ENCODE results near the gene KLHL12. TPM values are rescaled to one million over a fixed set of nuclear protein-coding genes. Genes with fewer than 3 reads are reported as not detected.

The KLHL12 gene
- total RNA-seq, 5 donors from 2014 or later (not counting 1 experiment from before 2014, with no cell fraction given), result 18.8 to 22.7 (median 22.0) TPM

DNA sequence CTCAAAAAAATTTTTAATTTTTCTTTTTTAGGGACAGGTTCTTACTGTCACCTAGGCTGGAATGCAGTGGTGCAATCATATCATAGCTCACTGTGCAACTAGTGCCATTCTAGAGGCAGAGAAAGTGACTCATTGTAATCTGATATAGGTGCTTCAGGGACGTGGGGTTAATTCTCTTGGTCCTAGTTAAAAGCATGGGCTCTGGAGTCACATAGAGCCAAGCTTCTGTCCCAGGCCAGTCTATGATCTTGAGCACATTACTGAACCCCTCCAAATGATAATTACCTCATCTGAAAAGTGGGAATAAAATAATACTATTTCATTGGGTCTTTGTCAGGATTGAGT lies 32.2 kb upstream of the KLHL12 start:
- peak overlapping the region in 1 of 2 donors; percentile 90 for H3K27ac Mint-ChIP-seq
- no peaks in the 10 kb centered on the region for H3K9me3 ChIP-seq
- POLR2A ChIA-PET, result interaction anchor here in 1 of 2 donors (0.9 kb wide), 1 partner anchor 9 kb away, joined by 3 read pairs; no protein-coding TSS in a partner anchor
- H3K27me3 Mint-ChIP-seq, result no peaks in the 10 kb centered on the region
- H3K4me3 Mint-ChIP-seq, result peak overlapping the region in 1 of 3 donors; percentile 89
- CTCF ChIA-PET, result interaction anchor here in 1 of 2 donors (0.7 kb wide), 1 partner anchor 1357 kb away, joined by 3 read pairs; no protein-coding TSS in a partner anchor
- peak overlapping the region; percentile 71 for H3K27ac ChIP-seq (ENCODE audit: low read length)
- H3K9me3 Mint-ChIP-seq, result no peaks in the 10 kb centered on the region
- peaks cover 31 to 41% (median 39%) of the 10 kb centered on the region in 3 donors for H3K4me1 Mint-ChIP-seq
- peaks cover under 1 to 21% of the 10 kb centered on the region in 2 donors for H3K36me3 ChIP-seq (ENCODE audit: control insufficient read depth in 2 of 2, extremely low read depth in 1 of 2, insufficient read depth in 1 of 2, low read length in 1 of 2)
- DNase-seq (no peak), ATAC-seq (replicated peaks in 1 of 4) (no peak)
- no peaks in the 10 kb centered on the region for H3K27me3 ChIP-seq (replicated peaks in 1 of 2; ENCODE audit: control insufficient read depth in 2 of 2, extremely low read depth in 1 of 2, insufficient read depth in 2 of 2, low read length in 1 of 2)
- peaks cover 23 to 28% of the 10 kb centered on the region in 2 experiments for H3K4me1 ChIP-seq (ENCODE audit: control insufficient read depth in 1 of 2, extremely low read depth in 1 of 2, insufficient read depth in 2 of 2, low read length in 2 of 2)
- H3K36me3 Mint-ChIP-seq, result peaks cover 16% of the 10 kb centered on the region
- H3K4me3 ChIP-seq (ENCODE audit: control insufficient read depth in 1 of 2, extremely low read depth in 1 of 2, low read length in 1 of 2), result no peak overlapping the region
- no CpG with 5 or more reads among the region's 1 CpG for WGBS (ENCODE audit: insufficient coverage)

DNA sequence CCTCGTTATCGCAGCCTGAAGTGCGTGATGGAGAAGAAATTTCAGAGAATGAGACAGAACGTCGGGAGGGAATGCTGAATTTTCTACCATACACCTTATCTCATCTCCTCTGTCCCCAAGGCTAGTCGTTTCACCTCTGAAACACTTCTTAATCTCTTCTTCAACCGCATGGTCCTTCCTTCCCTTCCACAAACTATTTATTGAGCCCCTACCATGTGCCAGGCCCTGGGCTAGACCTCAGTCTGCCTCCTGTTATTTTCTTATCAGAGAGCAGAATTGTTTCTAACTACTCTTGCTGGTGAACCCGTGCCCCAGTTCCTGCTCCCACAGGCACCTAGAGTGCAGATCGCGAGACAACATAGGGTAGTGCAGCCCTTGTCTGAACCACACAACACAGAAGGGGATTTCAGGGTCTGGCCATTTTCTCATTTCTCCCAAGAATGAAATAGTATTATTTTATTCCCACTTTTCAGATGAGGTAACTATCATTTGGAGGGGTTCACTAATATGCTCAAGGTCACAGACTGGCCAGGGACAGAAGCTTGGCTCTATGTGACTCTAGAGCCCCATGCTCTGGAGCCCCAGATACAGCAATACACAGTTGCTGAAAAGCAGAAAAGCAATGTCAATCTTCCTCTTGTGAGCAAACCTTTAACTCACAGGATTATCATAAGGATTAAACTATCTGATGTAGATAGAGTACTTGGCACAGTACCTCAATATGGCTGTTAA lies 31.7 kb upstream of the KLHL12 start:
- Histone ChIP-seq H3K4me1 (ENCODE audit: control insufficient read depth in 1 of 2, extremely low read depth in 1 of 2, insufficient read depth in 2 of 2, low read length in 2 of 2) (peaks cover 23 to 28% of the 10 kb centered on the region in 2 experiments), H3K36me3 (ENCODE audit: control insufficient read depth in 2 of 2, extremely low read depth in 1 of 2, insufficient read depth in 1 of 2, low read length in 1 of 2) (peaks cover 0 to 18% of the 10 kb centered on the region in 2 donors), H3K27ac (ENCODE audit: low read length) (peak overlapping the region; percentile 71), H3K4me3 (ENCODE audit: control insufficient read depth in 1 of 2, extremely low read depth in 1 of 2, low read length in 1 of 2) (peak overlapping the region; percentile 40 to 50), H3K9me3 (no peaks in the 10 kb centered on the region), H3K27me3 (replicated peaks in 1 of 2; ENCODE audit: control insufficient read depth in 2 of 2, extremely low read depth in 1 of 2, insufficient read depth in 2 of 2, low read length in 1 of 2) (no peaks in the 10 kb centered on the region)
- Mint-ChIP-seq H3K27me3 (no peaks in the 10 kb centered on the region), H3K36me3 (peaks cover 14% of the 10 kb centered on the region), H3K4me3 (peak overlapping the region; percentile 88 to 90 (median 89)), H3K9me3 (no peaks in the 10 kb centered on the region), H3K27ac (peak overlapping the region; percentile 90 to 96), H3K4me1 (peaks cover 36 to 45% (median 45%) of the 10 kb centered on the region in 3 donors)
- WGBS (ENCODE audit: insufficient coverage), result 0% methylated on average over 4 of the region's 10 CpGs
- ChIA-PET POLR2A (interaction anchor here in 1 of 2 donors (0.9 kb wide), 1 partner anchor 10 kb away, joined by 3 read pairs; no protein-coding TSS in a partner anchor), CTCF (no interaction called here)
- ATAC-seq (replicated peaks in 1 of 4), result peak; percentile 6 to 29 (median 10)
- peak in 15 of 35 experiments; percentile 4 to 49 (median 17) for DNase-seq

DNA sequence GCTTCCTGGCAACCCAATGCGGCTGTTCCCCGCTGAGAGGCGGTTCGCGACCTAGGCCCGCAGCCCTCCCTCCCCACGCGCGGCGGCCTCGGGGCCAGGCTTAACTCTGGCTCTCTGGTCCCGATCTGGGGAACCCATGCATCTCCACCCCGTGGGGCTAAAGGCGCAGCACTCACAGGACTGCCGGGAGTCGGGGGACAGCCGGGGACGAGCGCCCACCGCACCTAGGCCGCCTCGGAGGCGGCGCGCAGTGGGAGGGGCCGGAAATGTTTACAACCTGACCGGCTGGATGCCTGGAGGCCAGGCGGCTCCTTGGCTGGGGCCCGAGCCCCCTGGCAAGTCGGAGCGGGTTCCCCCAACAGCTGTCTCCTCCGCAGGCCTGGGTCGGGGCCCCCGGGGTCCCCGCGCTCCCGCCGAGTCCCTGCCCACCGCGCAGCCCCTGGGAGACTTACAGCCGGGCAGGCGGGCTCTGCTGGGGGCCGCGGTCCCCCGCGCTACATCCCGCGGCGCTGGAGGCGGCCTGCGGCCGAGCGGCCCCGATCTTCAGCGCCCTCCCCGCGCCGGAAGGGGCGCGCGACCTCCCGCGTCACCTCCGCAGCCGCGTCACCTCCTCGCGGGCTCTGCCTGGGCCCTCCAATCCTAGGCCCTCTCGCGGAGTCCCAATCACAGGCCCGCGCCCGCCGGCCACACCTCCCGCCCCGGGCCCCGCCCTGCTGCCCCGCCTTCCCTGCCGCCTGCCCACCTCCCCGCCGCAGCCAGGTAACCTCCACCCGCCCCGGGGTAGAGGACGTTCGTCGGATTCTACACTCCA lies 30.9 kb upstream of the KLHL12 start, which contains the start of gene ADIPOR1:
TSS of gene ADIPOR1 (minus strand) at position 580 of the 811 bp plus-strand sequence. CDS start 7,242 bp downstream, outside the sequence.
- peaks cover 42 to 52% (median 51%) of the 10 kb centered on the region in 3 donors for H3K4me1 Mint-ChIP-seq
- H3K9me3 Mint-ChIP-seq, result no peaks in the 10 kb centered on the region
- ATAC-seq (replicated peaks in 1 of 4) (peak; percentile 96 to 99 (median 98)), DNase-seq (peak; percentile 88 to 98 (median 93))
- POLR2A ChIA-PET, result no interaction called here
- peaks cover 0 to 14% of the 10 kb centered on the region in 2 donors for H3K36me3 ChIP-seq (ENCODE audit: control insufficient read depth in 2 of 2, extremely low read depth in 1 of 2, insufficient read depth in 1 of 2, low read length in 1 of 2)
- CTCF ChIA-PET, result no interaction called here
- H3K27me3 ChIP-seq (replicated peaks in 1 of 2; ENCODE audit: control insufficient read depth in 2 of 2, extremely low read depth in 1 of 2, insufficient read depth in 2 of 2, low read length in 1 of 2), result no peaks in the 10 kb centered on the region
- peak within 1 kb of the TSS; percentile 71 for H3K27ac ChIP-seq (ENCODE audit: low read length)
- peak within 1 kb of the TSS; percentile 88 to 90 (median 89) for H3K4me3 Mint-ChIP-seq
- H3K36me3 Mint-ChIP-seq, result peaks cover 10% of the 10 kb centered on the region
- H3K4me1 ChIP-seq (ENCODE audit: control insufficient read depth in 1 of 2, extremely low read depth in 1 of 2, insufficient read depth in 2 of 2, low read length in 2 of 2), result peaks cover 24 to 28% of the 10 kb centered on the region in 2 experiments
- peak within 1 kb of the TSS; percentile 78 for H3K4me3 ChIP-seq (ENCODE audit: control insufficient read depth in 1 of 2, extremely low read depth in 1 of 2, low read length in 1 of 2)
- peak within 1 kb of the TSS; percentile 90 to 96 for H3K27ac Mint-ChIP-seq
- 0% methylated on average over 75 of the region's 86 CpGs for WGBS (ENCODE audit: insufficient coverage)
- H3K27me3 Mint-ChIP-seq, result no peaks in the 10 kb centered on the region
- H3K9me3 ChIP-seq, result no peaks in the 10 kb centered on the region

DNA sequence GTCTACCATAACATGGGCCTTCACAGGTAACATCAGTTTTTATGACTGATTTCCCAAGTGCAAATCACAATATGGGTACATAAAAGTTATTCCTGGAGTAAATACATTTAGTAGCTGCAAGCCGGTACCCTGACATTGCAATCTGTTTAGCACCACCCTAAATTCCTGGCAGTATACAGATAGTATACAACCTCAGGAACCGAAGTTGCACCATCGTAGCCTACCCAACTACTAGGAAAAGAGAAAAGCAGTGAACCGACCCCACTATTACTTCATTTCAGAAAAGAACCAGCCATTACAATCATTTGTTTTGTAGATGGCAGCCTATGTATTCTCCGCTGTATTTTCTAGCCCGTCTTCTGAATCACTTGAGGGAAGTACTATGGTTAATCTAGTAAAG lies 29.9 kb upstream of the KLHL12 start:
- Mint-ChIP-seq H3K36me3 (peaks cover 2% of the 10 kb centered on the region), H3K4me3 (peak overlapping the region; percentile 83 to 89 (median 84)), H3K4me1 (peaks cover 52 to 61% (median 60%) of the 10 kb centered on the region in 3 donors), H3K9me3 (no peaks in the 10 kb centered on the region), H3K27me3 (no peaks in the 10 kb centered on the region), H3K27ac (peak overlapping the region; percentile 72 to 78)
- H3K4me1 ChIP-seq (ENCODE audit: control insufficient read depth in 1 of 2, extremely low read depth in 1 of 2, insufficient read depth in 2 of 2, low read length in 2 of 2), result peaks cover 25 to 34% of the 10 kb centered on the region in 2 experiments
- no peaks in the 10 kb centered on the region for H3K27me3 ChIP-seq (replicated peaks in 1 of 2; ENCODE audit: control insufficient read depth in 2 of 2, extremely low read depth in 1 of 2, insufficient read depth in 2 of 2, low read length in 1 of 2)
- POLR2A ChIA-PET, result no interaction called here
- H3K9me3 ChIP-seq, result no peaks in the 10 kb centered on the region
- whole genome bisulfite sequencing (ENCODE audit: insufficient coverage), result no CpG with 5 or more reads among the region's 6 CpGs
- H3K27ac ChIP-seq (ENCODE audit: low read length), result no peak overlapping the region
- ATAC-seq (replicated peaks in 1 of 4) (no peak), DNase-seq (no peak)
- CTCF ChIA-PET, result no interaction called here
- peaks cover 0 to 5% of the 10 kb centered on the region in 2 donors for H3K36me3 ChIP-seq (ENCODE audit: control insufficient read depth in 2 of 2, extremely low read depth in 1 of 2, insufficient read depth in 1 of 2, low read length in 1 of 2)
- H3K4me3 ChIP-seq (ENCODE audit: control insufficient read depth in 1 of 2, extremely low read depth in 1 of 2, low read length in 1 of 2), result peak overlapping the region in 1 of 2 donors; percentile 78

DNA sequence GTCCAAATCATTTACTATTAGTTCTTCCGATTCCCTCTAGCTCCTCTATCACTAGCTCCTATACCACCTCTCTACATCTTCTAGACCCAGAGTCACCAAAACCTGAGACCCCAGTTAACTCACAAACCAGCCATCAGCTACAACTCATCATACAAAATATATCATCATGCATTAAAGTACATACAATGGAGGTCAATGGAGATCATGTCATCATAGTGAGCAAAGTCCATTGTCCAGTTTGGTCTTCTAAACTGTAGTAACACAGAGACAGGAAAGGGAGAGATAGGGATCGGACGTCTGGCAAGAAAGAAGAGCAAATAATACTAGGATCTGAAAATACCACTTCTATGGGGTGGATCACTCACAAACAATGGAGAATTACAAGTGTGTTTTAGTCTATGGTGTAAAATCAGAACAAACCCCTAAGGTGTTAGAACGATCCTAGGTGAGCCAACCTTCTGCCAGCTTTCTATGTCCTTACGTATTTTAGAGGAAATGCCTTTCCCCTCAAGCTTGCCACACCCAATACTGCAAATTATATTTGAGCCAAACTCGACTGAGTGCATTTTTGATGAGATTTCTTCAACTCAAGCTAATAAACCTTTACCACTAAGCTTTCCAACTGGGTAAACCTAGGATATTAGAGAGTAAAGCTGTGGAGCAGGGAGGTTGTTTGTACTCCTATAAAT lies 27.2 kb upstream of the KLHL12 start:
- Histone ChIP-seq H3K9me3 (no peaks in the 10 kb centered on the region), H3K27ac (ENCODE audit: low read length) (no peak overlapping the region), H3K4me1 (ENCODE audit: control insufficient read depth in 1 of 2, extremely low read depth in 1 of 2, insufficient read depth in 2 of 2, low read length in 2 of 2) (peaks cover 27 to 34% of the 10 kb centered on the region in 2 experiments), H3K27me3 (replicated peaks in 1 of 2; ENCODE audit: control insufficient read depth in 2 of 2, extremely low read depth in 1 of 2, insufficient read depth in 2 of 2, low read length in 1 of 2) (no peaks in the 10 kb centered on the region), H3K36me3 (ENCODE audit: control insufficient read depth in 2 of 2, extremely low read depth in 1 of 2, insufficient read depth in 1 of 2, low read length in 1 of 2) (peaks cover 0 to 20% of the 10 kb centered on the region in 2 donors), H3K4me3 (ENCODE audit: control insufficient read depth in 1 of 2, extremely low read depth in 1 of 2, low read length in 1 of 2) (no peak overlapping the region)
- H3K27me3 Mint-ChIP-seq, result no peaks in the 10 kb centered on the region
- no peak overlapping the region for H3K4me3 Mint-ChIP-seq
- H3K27ac Mint-ChIP-seq, result peak overlapping the region in 1 of 2 donors; percentile 19
- H3K4me1 Mint-ChIP-seq, result peaks cover 60 to 68% (median 68%) of the 10 kb centered on the region in 3 donors
- peaks cover 18% of the 10 kb centered on the region for H3K36me3 Mint-ChIP-seq
- ChIA-PET CTCF (interaction anchor here (0.6 to 2.0 kb wide), 4 partner anchors 9 to 68 kb away, joined by 3 to 8 read pairs (median 4); partner anchors contain the start of gene TMEM183A (in 1 of the 2)), POLR2A (interaction anchor here (0.6 to 1.4 kb wide), 9 partner anchors 11 to 161 kb away, joined by 3 to 5 read pairs (median 3); partner anchors contain the start of genes KLHL12 (in 1 of the 2) and TMEM183A (in 1 of the 2))
- WGBS (ENCODE audit: insufficient coverage), result 83% methylated on average over 2 of the region's 6 CpGs
- ATAC-seq (replicated peaks in 1 of 4) (no peak), DNase-seq (no peak)
- no peaks in the 10 kb centered on the region for H3K9me3 Mint-ChIP-seq
